PFSK-1 (cell line): Measurements from ENCODE around the gene ACR.

Experiments
- FOXP2 ChIP-seq: optimal IDR thresholded peaks from 2 replicates; pipeline ENCODE3; 2011; ENCODE audit warnings: borderline replicate concordance, control low read depth, inconsistent platforms; ENCODE audit not compliant: insufficient read depth; ENCODE audit errors: extremely low read length, extremely low read depth
- REST ChIP-seq, 2 experiments: IDR thresholded peaks; 2 replicates each; pipeline versions ENCODE4 v1.6.1 to v1.8.0; 2011 to 2012; ENCODE audit warnings: low read depth in 2 of 2, low read length in 2 of 2, control low read depth in 1 of 2, inconsistent platforms in 1 of 2, mild to moderate bottlenecking in 1 of 2, moderate library complexity in 1 of 2; ENCODE audit not compliant: insufficient read depth in 1 of 2
- SIN3A ChIP-seq: IDR thresholded peaks from 2 replicates; pipeline ENCODE4 v1.6.1; 2012; ENCODE audit warnings: mild to moderate bottlenecking, low read length, moderate library complexity, borderline replicate concordance; ENCODE audit not compliant: insufficient read depth
- TAF1 ChIP-seq: IDR thresholded peaks from 2 replicates; pipeline ENCODE4 v1.6.1; 2012; ENCODE audit warnings: low read length, control low read depth, borderline replicate concordance; ENCODE audit not compliant: insufficient read depth

- TF ChIP-seq FOXP2 (no peak), SIN3A (no peak), TAF1 (no peak), REST (IDR thresholded peaks at IDR 0.05; ENCODE audit: insufficient read depth in 1 of 2, low read depth in 2 of 2, low read length in 2 of 2) (no peak)
Observed at GRCh38 chr22:50702821-50703725, 34.9 kb upstream of the ACR start.
